Kidney capillary endothelial cell (primary cell): ENCODE measurements around the gene SHISAL1.

Experiments
- DNase-seq: peaks from one replicate; pipeline ENCODE4 v3.0.0-alpha.2; 2018; ENCODE audit warnings: low spot score

Gene SHISAL1

GRCh38 chr22:44312766-44313165, at the start of gene SHISAL1:
Gene SHISAL1 (minus strand): TSS chr22:44312951. CDS start chr22:44300945, 12,006 bp downstream.
- no peak for DNase-seq

- no peak for DNase-seq
These were observed 48.8 kb upstream of the SHISAL1 start for GRCh38 chr22:44361391-44362126.

- DNase-seq, result no peak
These were observed 48.1 kb upstream of the SHISAL1 start for GRCh38 chr22:44360668-44361381.

GRCh38 chr22:44360306-44360667, 47.5 kb upstream of the SHISAL1 start:
- no peak for DNase-seq

- DNase-seq, result no peak
These were observed 46.9 kb upstream of the SHISAL1 start for GRCh38 chr22:44359496-44360110.

- DNase-seq, result no peak
These were observed 46.1 kb upstream of the SHISAL1 start for GRCh38 chr22:44358709-44359440.

- no peak for DNase-seq
These were observed 45.3 kb upstream of the SHISAL1 start for GRCh38 chr22:44357966-44358465.

GRCh38 chr22:44357296-44357965, 44.7 kb upstream of the SHISAL1 start:
- no peak for DNase-seq

- DNase-seq, result no peak
These were observed 42.9 kb upstream of the SHISAL1 start for GRCh38 chr22:44355716-44356070.

- DNase-seq, result no peak
These were observed 41.5 kb upstream of the SHISAL1 start for GRCh38 chr22:44354288-44354687.

- no peak for DNase-seq
These were observed 40.3 kb upstream of the SHISAL1 start for GRCh38 chr22:44353041-44353440.

GRCh38 chr22:44352378-44353035, 39.8 kb upstream of the SHISAL1 start:
- DNase-seq, result no peak

GRCh38 chr22:44351685-44352377, 39.1 kb upstream of the SHISAL1 start:
- no peak for DNase-seq

- no peak for DNase-seq
These were observed 38.3 kb upstream of the SHISAL1 start for GRCh38 chr22:44351037-44351436.

GRCh38 chr22:44349594-44349993, 36.8 kb upstream of the SHISAL1 start:
- DNase-seq, result no peak

GRCh38 chr22:44348971-44349560, 36.3 kb upstream of the SHISAL1 start:
- no peak for DNase-seq

GRCh38 chr22:44347549-44347948, 34.8 kb upstream of the SHISAL1 start:
- no peak for DNase-seq

- no peak for DNase-seq
These were observed 34.3 kb upstream of the SHISAL1 start for GRCh38 chr22:44347080-44347479.

GRCh38 chr22:44345872-44346271, 33.1 kb upstream of the SHISAL1 start:
- DNase-seq, result no peak

GRCh38 chr22:44344407-44344806, 31.7 kb upstream of the SHISAL1 start:
- no peak for DNase-seq
